Measurements from ENCODE around the gene TSPAN9.

Gene TSPAN9

GRCh38 chr12:3192221-3192620 lies 115.0 kb downstream of the TSPAN9 start:
- no peak overlapping the region for H3K4me3 ChIP-seq (ENCODE audit: low read depth, low read length)
- no peak for DNase-seq (ENCODE audit: low read depth)
- TF ChIP-seq CTCF (conservative IDR thresholded peaks at IDR 0.05; ENCODE audit: low read depth, low read length) = no peak

- no peak for TF ChIP-seq CTCF (conservative IDR thresholded peaks at IDR 0.05; ENCODE audit: low read depth, low read length)
- DNase-seq (ENCODE audit: low read depth) = no peak
- no peak overlapping the region for H3K4me3 ChIP-seq (ENCODE audit: low read depth, low read length)
Observed at GRCh38 chr12:3193131-3193530, 116.0 kb downstream of the TSPAN9 start.

GRCh38 chr12:3193755-3194154 lies 116.6 kb downstream of the TSPAN9 start:
- no peak for DNase-seq (ENCODE audit: low read depth)
- TF ChIP-seq CTCF (conservative IDR thresholded peaks at IDR 0.05; ENCODE audit: low read depth, low read length) = no peak
- H3K4me3 ChIP-seq (ENCODE audit: low read depth, low read length) = no peak overlapping the region

GRCh38 chr12:3195337-3195736 lies 118.2 kb downstream of the TSPAN9 start:
- DNase-seq (ENCODE audit: low read depth) = no peak
- H3K4me3 ChIP-seq (ENCODE audit: low read depth, low read length) = no peak overlapping the region
- TF ChIP-seq CTCF (conservative IDR thresholded peaks at IDR 0.05; ENCODE audit: low read depth, low read length) = no peak

GRCh38 chr12:3195859-3196483 lies 118.8 kb downstream of the TSPAN9 start:
- TF ChIP-seq CTCF (conservative IDR thresholded peaks at IDR 0.05; ENCODE audit: low read depth, low read length) = no peak

GRCh38 chr12:3196488-3196887 lies 119.3 kb downstream of the TSPAN9 start:
- H3K4me3 ChIP-seq (ENCODE audit: low read depth, low read length) = no peak overlapping the region
- DNase-seq (ENCODE audit: low read depth) = no peak
- no peak for TF ChIP-seq CTCF (conservative IDR thresholded peaks at IDR 0.05; ENCODE audit: low read depth, low read length)

More at GRCh38 chr12:3195859-3196483, 118.8 kb downstream of the TSPAN9 start:
- H3K4me3 ChIP-seq (ENCODE audit: low read depth, low read length) = no peak overlapping the region
- no peak for DNase-seq (ENCODE audit: low read depth)

- no peak overlapping the region for H3K4me3 ChIP-seq (ENCODE audit: low read depth, low read length)
- DNase-seq (ENCODE audit: low read depth) = no peak
- TF ChIP-seq CTCF (conservative IDR thresholded peaks at IDR 0.05; ENCODE audit: low read depth, low read length) = peak; percentile 0
Observed at GRCh38 chr12:3197131-3197818, 120.1 kb downstream of the TSPAN9 start.
